Suprapubic skin (tissue), 4 donors: Measurements from ENCODE around the gene ASNSD1. TPM values are rescaled to one million over a fixed set of nuclear protein-coding genes. Genes with fewer than 3 reads are reported as not detected.
"Not testable (repeated sequence)": the region's sequence is repeated elsewhere in the genome, so short reads cannot be mapped to it uniquely, and the experiment has no call there.

ENCODE experiments used
- DNase-seq, 2 donors: peaks; one replicate each; pipeline ENCODE4 v3.0.0-alpha.2; 2019; ENCODE audit warnings: low spot score in 2 of 2
- H3K27ac ChIP-seq: fragments of 200-600 bp; sonication (generic); one replicate; pipeline ENCODE4 v1.5.1; 2019
- H3K27me3 ChIP-seq: fragments of 200-600 bp; sonication (generic); one replicate; pipeline ENCODE4 v1.5.1; 2019
- H3K36me3 ChIP-seq: fragments of 200-600 bp; sonication (generic); one replicate; pipeline ENCODE4 v1.5.1; 2019
- H3K4me1 ChIP-seq: fragments of 200-600 bp; sonication (generic); one replicate; pipeline ENCODE4 v1.5.1; 2019
- H3K4me3 ChIP-seq: fragments of 200-600 bp; sonication (generic); one replicate; pipeline ENCODE4 v1.5.1; 2019; ENCODE audit warnings: mild to moderate bottlenecking
- H3K9me3 ChIP-seq: fragments of 200-600 bp; sonication (generic); one replicate; pipeline ENCODE4 v1.5.1; 2019
- EP300 ChIP-seq: sonication (generic); formaldehyde crosslinking; IDR thresholded peaks from one replicate; pipeline ENCODE4 v1.6.1; 2017; ENCODE audit warnings: antibody characterized with exemption
- POLR2A ChIP-seq, 2 donors: fragments of 450-650 bp; IDR thresholded peaks; one replicate each; pipeline ENCODE4 v1.6.1; 2017; ENCODE audit warnings: antibody characterized with exemption in 2 of 2, mild to moderate bottlenecking in 2 of 2, moderate library complexity in 2 of 2
- POLR2AphosphoS5 ChIP-seq, 3 donors: sonication (generic); formaldehyde crosslinking; IDR thresholded peaks; one replicate each; pipeline ENCODE4 v1.6.1; 2017; ENCODE audit warnings: antibody characterized with exemption in 3 of 3
- WGBS: methylation state at CpG from one replicate; pipeline ENCODE4 v1.1.5; 2018; 5-methylcytosine and 5-hydroxymethylcytosine counted together
- total RNA-seq, 4 donors: library from RNA; depleted of rRNA; stranded (reverse); fragments of >200 nt; gene quantifications; one replicate each; pipeline ENCODE4 v1.1.0, GENCODE V29; 2016
- TF ChIP-seq, protein P1 (sequence below), 2 donors: fragments of 200-600 bp in 1 of 2; fragments of 450-650 bp in 1 of 2; sonication (generic) in 1 of 2; IDR thresholded peaks; one replicate each; pipeline ENCODE4 v1.5.1; 2016 to 2019; ENCODE audit warnings: antibody characterized with exemption in 2 of 2, mild to moderate bottlenecking in 1 of 2, moderate library complexity in 1 of 2

The ASNSD1 gene
- total RNA-seq, 4 donors from 2014 or later = 27.9 to 34.8 (median 31.7) TPM

DNA sequence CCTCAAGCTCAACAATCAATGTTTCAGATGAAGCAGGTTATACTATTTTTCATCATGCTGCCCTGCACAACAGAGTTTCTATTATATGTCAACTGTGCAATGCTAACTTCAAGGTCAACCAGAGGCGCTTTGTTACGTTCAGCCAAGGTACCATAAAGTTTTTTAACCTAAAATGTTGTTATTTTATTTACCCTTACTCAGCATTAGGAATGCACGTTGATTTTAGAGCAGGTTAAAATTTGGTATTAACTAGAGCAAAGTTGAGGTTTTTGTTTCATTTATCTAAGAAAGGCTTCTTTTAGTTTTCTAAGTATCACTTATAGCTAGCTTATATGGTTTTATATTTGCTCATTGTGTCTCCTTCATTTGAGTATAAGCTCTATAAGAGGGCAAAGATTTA is 35.0 kb downstream of the ASNSD1 start:
- DNase-seq = no peak
- Histone ChIP-seq H3K4me1 (no peaks in the 10 kb centered on the region), H3K9me3 (no peaks in the 10 kb centered on the region), H3K4me3 (no peak overlapping the region), H3K36me3 (peaks cover 6% of the 10 kb centered on the region), H3K27me3 (no peaks in the 10 kb centered on the region), H3K27ac (no peak overlapping the region)
- TF ChIP-seq POLR2AphosphoS5 (IDR thresholded peaks at IDR 0.05) = no peak
- TF ChIP-seq EP300 = no peak
- TF ChIP-seq, protein P1, sequence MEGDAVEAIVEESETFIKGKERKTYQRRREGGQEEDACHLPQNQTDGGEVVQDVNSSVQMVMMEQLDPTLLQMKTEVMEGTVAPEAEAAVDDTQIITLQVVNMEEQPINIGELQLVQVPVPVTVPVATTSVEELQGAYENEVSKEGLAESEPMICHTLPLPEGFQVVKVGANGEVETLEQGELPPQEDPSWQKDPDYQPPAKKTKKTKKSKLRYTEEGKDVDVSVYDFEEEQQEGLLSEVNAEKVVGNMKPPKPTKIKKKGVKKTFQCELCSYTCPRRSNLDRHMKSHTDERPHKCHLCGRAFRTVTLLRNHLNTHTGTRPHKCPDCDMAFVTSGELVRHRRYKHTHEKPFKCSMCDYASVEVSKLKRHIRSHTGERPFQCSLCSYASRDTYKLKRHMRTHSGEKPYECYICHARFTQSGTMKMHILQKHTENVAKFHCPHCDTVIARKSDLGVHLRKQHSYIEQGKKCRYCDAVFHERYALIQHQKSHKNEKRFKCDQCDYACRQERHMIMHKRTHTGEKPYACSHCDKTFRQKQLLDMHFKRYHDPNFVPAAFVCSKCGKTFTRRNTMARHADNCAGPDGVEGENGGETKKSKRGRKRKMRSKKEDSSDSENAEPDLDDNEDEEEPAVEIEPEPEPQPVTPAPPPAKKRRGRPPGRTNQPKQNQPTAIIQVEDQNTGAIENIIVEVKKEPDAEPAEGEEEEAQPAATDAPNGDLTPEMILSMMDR (IDR thresholded peaks at IDR 0.05) = no peak
- TF ChIP-seq POLR2A (IDR thresholded peaks at IDR 0.05) = no peak
- 83% methylated on average over 3 of the region's 3 CpGs for WGBS

DNA sequence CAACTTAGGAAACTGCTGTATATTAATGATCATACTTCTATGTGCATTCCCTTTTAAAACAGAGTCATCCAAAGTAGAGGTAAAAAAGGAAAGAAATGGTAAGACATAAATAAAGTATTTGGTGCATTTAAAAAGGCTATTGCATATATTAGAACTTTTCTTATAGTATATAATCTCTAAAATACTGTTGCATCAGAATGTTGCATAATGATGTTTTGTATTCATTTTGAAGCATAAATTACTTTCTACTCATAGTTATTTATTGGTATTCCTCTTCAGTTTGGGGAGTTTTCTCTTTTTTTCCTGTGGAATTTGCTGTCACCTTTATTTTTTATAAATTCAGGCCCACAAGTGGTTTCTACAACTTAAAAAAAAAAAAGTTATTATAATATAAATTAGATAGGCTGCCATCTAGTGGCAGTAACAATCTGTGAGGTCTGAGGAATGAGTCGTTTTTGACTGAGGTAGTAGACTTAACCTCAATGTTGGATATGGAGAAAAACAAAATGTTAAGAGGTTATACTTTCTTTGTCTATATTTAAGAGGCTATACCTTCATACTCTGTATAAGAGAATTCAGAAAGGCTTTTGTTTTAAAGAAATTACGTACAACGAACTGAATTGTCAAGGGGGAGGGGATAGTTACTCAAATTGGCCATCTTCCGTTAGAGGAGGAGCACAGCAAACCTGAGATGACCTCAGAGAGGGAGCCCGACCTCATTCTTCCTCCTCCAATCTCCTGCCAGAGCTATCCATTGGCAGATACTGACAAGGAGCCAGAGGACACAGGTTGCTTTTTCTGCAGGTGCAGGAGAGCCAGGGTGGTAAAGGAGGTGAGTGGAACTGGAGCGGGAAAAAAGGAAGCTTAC is 37.0 kb downstream of the ASNSD1 start:
- TF ChIP-seq POLR2AphosphoS5 (IDR thresholded peaks at IDR 0.05) = no peak
- TF ChIP-seq, protein P1 (IDR thresholded peaks at IDR 0.05) = peak; percentile 23 to 49
- H3K9me3 ChIP-seq = no peaks in the 10 kb centered on the region
- H3K27ac ChIP-seq = no peak overlapping the region
- WGBS = 37% methylated on average over 6 of the region's 6 CpGs
- H3K4me1 ChIP-seq = no peaks in the 10 kb centered on the region
- no peaks in the 10 kb centered on the region for H3K27me3 ChIP-seq
- H3K36me3 ChIP-seq = peaks cover 3% of the 10 kb centered on the region
- no peak for DNase-seq
- no peak overlapping the region for H3K4me3 ChIP-seq

DNA sequence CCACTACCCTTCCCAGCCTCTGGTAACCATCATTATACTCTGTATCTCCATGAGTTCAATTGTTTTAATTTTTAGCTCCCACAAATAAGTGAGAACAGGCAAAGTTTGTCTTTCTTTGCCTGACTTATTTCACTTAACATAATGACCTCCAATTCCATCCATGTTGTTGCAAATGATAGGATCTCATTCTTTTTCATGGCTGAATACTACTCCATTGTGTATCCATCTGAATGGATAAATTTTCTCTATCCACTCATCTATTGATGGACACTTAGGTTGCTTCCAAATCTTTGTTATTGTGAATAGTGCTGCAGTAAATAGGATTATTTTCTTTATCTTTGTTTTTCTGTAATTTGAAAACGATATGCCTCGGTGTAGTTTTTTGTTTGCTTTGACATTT is 39.4 kb downstream of the ASNSD1 start:
- WGBS = 50% methylated on average over 2 of the region's 2 CpGs
- Histone ChIP-seq H3K27me3 (no peaks in the 10 kb centered on the region), H3K4me1 (no peaks in the 10 kb centered on the region), H3K27ac (no peak overlapping the region), H3K4me3 (no peak overlapping the region), H3K36me3 (peaks cover under 1% of the 10 kb centered on the region), H3K9me3 (no peaks in the 10 kb centered on the region)
- DNase-seq = no peak
- TF ChIP-seq, protein P1 (IDR thresholded peaks at IDR 0.05) = no peak
- TF ChIP-seq EP300 (no peak), POLR2A (IDR thresholded peaks at IDR 0.05) (no peak), POLR2AphosphoS5 (IDR thresholded peaks at IDR 0.05) (no peak)

DNA sequence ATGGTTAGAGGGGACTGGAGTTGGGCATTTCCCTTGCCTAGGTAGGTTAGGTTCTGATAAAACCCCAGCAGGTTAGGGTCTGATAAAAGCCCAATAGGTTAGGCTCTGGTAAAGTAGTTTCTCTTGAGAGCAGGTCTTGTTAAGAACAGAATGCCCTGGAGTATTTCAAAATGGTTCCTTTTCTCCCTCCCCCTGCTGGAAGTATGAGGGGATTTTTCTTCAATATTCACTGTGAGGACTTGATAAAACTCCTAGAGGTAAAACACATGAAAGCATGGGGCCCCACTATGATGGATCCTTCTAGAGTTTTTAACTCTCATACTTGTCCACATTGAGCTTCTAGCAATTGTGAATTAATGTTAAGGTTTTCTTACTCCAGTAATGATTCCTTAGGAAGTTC is 40.8 kb downstream of the ASNSD1 start:
- Histone ChIP-seq H3K9me3 (no peaks in the 10 kb centered on the region), H3K4me1 (no peaks in the 10 kb centered on the region), H3K36me3 (peaks cover 5% of the 10 kb centered on the region), H3K27me3 (no peaks in the 10 kb centered on the region), H3K4me3 (no peak overlapping the region), H3K27ac (no peak overlapping the region)
- TF ChIP-seq, protein P1 (IDR thresholded peaks at IDR 0.05) = no peak
- TF ChIP-seq POLR2AphosphoS5 (IDR thresholded peaks at IDR 0.05) (no peak), EP300 (no peak), POLR2A (IDR thresholded peaks at IDR 0.05) (no peak)
- DNase-seq = no peak

DNA sequence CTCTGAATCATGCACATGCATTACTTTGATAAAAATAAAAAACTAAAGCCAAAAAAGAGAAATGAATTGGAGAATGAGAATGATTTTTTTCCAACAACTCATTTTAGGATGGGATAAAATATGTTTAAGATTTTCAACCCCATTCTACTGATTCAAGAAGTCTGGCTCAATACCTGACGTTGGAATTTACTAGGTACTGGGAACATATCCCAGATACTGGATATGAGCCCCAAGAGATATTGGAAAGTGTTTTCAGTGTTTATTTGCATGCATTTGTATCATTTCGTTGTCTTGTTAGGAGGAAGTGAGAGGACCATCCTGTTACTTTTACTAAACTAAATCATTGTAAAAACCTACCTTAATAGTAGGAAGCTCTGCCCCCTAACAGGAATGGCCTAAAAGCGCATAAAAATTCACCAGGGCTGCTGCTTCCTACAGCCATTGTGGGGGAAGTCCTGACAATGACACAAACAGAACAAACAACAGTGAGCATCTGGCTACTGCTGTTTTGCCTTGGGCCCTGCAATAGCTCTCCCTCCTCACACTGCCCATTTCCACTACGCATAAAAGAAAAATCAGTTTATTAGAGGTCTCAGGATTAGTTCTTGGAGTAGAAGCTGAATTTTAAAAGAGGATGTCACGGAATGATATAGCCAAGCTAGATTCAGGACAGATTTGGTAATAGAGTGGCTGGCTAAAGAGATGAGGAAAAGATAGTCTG is 48.4 kb downstream of the ASNSD1 start:
- Histone ChIP-seq H3K27ac (no peak overlapping the region), H3K4me3 (no peak overlapping the region), H3K36me3 (peaks cover 10% of the 10 kb centered on the region), H3K27me3 (no peaks in the 10 kb centered on the region), H3K9me3 (no peaks in the 10 kb centered on the region), H3K4me1 (no peaks in the 10 kb centered on the region)
- DNase-seq = no peak
- TF ChIP-seq EP300 = no peak
- 82% methylated on average over 5 of the region's 5 CpGs for WGBS

DNA sequence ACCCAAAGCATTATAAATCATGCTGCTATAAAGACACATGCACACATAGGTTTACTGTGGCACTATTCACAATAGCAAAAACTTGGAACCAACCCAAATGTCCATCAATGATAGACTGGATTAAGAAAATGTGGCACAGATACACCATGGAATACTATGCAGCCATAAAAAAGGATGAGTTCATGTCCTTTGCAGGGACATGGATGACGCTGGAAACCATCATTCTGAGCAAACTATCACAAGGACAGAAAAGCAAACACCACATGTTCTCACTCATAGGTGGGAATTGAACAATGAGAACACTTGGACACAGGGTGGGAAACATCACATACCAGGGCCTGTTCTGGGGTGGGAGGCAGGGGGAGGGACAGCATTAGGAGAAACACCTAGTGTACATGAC is 56.3 kb downstream of the ASNSD1 start:
- not testable (repeated sequence) for H3K27me3 ChIP-seq, H3K9me3 ChIP-seq, H3K27ac ChIP-seq, H3K36me3 ChIP-seq, DNase-seq, H3K4me1 ChIP-seq, H3K4me3 ChIP-seq
- 89% methylated on average over 1 of the region's 1 CpG for WGBS
